Gastrocnemius medialis (tissue), 4 donors: ENCODE data around the gene MROH2B.

Experiments
- POLR2A ChIP-seq, 2 donors: fragments of 450-650 bp; IDR thresholded peaks; one replicate each; pipeline ENCODE4 v1.6.1; 2017; ENCODE audit warnings: antibody characterized with exemption in 2 of 2, mild to moderate bottlenecking in 2 of 2, moderate library complexity in 2 of 2
- TF ChIP-seq, protein P1 (sequence below), 5 experiments: fragments of 450-650 bp in 3 of 5; fragments of 200-600 bp in 2 of 5; sonication (generic) in 2 of 5; IDR thresholded peaks in 4 of 5; conservative IDR thresholded peaks in 1 of 5; 1 replicate in 4 of 5; 2 replicates in 1 of 5; pipeline ENCODE4 v1.5.1; 2016 to 2019; ENCODE audit warnings: antibody characterized with exemption in 5 of 5, mild to moderate bottlenecking in 3 of 5, moderate library complexity in 3 of 5

DNA sequence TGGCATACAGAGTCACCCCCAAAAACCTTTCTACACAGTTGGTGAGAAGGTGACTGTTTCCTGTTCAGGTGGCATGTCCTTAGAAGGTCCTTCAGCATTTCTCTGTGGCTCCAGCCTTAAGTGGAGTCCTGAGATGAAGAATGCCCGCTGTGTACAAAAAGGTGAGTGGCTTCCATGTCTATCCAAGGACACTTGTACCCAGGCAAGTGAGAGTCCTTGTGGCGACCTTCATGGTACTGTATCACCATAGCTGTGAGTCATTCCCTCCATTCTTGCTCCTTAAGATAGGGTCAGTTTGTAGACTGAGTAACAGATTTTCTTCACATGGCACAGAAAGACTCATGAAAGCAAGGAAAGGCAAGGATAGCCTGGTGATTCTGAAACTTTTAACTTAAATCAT, 98.7 kb downstream of the MROH2B start:
- TF ChIP-seq, protein P1, sequence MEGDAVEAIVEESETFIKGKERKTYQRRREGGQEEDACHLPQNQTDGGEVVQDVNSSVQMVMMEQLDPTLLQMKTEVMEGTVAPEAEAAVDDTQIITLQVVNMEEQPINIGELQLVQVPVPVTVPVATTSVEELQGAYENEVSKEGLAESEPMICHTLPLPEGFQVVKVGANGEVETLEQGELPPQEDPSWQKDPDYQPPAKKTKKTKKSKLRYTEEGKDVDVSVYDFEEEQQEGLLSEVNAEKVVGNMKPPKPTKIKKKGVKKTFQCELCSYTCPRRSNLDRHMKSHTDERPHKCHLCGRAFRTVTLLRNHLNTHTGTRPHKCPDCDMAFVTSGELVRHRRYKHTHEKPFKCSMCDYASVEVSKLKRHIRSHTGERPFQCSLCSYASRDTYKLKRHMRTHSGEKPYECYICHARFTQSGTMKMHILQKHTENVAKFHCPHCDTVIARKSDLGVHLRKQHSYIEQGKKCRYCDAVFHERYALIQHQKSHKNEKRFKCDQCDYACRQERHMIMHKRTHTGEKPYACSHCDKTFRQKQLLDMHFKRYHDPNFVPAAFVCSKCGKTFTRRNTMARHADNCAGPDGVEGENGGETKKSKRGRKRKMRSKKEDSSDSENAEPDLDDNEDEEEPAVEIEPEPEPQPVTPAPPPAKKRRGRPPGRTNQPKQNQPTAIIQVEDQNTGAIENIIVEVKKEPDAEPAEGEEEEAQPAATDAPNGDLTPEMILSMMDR (IDR thresholded peaks at IDR 0.05 in 4 of 5, conservative IDR thresholded peaks at IDR 0.05 in 1 of 5) = no peak
- TF ChIP-seq POLR2A (IDR thresholded peaks at IDR 0.05) = no peak
